ENCODE measurements around the gene SFXN2. TPM values are rescaled to one million over a fixed set of nuclear protein-coding genes. Genes with fewer than 3 reads are reported as not detected.

The SFXN2 gene, protein sequence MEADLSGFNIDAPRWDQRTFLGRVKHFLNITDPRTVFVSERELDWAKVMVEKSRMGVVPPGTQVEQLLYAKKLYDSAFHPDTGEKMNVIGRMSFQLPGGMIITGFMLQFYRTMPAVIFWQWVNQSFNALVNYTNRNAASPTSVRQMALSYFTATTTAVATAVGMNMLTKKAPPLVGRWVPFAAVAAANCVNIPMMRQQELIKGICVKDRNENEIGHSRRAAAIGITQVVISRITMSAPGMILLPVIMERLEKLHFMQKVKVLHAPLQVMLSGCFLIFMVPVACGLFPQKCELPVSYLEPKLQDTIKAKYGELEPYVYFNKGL
- 2.5 and 3.9 TPM in 2 replicates for total RNA-seq

DNA sequence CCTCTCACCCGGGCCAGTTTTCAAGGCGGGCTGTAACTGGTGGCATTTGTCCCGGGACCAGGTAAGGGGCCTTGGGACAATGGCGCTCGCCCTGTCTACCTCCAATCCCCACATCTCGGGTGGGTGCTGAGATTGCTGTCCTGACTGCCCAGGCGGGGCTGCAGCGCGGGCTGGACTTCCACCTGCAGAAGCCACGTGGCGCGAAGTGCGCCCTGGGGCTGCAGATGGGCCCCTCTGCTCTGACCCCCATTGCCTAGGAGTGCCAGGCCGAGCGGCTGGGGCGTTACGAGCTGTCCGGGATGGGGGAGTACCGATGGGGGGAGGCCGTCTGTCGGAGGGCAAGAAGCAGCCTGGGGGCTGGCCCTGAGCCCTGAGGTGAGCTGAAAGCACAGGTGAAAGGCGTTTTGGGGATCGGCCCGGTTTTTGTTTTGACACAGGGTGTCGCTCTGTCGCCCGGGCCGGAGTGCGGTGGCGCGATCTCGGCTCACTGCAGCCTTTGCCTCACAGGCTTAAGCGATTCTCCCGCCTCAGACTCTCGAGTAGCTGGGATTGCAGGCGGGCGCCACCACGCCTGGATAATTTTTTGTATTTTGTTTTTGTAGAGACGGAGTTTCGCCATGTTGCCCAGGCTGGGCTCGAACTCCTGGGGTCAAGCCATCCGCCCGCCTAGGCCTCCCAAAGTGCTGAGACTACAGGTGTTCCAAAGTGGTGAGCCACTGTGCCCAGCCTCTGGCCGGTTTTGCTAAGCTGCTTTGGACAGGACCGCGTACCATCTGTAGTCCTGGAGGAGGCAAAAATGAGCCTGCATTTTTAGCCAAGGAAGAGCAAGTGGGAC, at the start of gene SFXN2:
Gene SFXN2, plus strand, starts transcription at position 16 of the 835 bp plus-strand sequence. CDS start 12,001 bp downstream, outside the sequence.

DNA sequence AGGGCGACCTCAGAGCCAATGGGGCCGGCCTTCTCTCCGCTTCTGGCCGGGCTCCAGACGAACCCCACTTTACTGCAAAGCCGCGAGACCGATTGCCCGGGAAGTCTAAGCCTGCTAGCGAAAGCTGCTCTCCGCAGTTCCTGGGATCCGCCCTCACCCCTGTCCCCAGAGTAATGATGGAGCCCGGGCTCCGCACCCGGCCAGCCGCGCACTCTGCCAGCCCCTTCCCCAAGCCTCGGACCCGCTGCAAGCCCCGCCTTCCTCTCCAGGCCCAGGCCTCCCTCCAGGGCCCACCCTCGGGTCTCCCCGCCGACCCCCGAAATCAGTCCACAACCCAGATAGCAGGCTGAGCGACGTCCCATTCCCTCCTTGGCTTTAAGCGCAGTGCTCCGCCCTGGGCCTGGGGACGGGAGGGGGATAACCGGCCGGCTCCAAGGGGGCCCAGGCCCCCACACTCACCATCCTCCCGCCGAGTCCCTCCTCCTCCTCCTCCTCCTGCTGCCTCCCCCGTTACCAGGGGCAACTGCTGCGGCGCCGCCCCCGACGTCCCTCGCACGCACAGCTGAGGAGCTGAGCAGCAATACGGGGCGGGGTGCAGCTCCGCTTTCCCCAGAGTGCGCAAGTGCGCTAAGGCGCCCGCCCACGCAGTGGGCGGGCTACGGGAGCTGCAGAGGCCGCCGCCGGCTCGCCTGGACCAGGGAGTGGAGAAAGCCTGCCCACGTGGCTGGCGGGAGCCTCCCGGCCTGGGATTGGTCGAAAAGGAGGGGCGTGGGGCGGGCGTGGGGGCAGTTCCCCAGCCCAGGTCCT, 419 bp upstream of the SFXN2 start, which contains the start of gene ARL3:
Gene ARL3, minus strand, starts transcription at position 584 of the 807 bp plus-strand sequence. Its CDS starts 122 bp downstream, at position 462.

DNA sequence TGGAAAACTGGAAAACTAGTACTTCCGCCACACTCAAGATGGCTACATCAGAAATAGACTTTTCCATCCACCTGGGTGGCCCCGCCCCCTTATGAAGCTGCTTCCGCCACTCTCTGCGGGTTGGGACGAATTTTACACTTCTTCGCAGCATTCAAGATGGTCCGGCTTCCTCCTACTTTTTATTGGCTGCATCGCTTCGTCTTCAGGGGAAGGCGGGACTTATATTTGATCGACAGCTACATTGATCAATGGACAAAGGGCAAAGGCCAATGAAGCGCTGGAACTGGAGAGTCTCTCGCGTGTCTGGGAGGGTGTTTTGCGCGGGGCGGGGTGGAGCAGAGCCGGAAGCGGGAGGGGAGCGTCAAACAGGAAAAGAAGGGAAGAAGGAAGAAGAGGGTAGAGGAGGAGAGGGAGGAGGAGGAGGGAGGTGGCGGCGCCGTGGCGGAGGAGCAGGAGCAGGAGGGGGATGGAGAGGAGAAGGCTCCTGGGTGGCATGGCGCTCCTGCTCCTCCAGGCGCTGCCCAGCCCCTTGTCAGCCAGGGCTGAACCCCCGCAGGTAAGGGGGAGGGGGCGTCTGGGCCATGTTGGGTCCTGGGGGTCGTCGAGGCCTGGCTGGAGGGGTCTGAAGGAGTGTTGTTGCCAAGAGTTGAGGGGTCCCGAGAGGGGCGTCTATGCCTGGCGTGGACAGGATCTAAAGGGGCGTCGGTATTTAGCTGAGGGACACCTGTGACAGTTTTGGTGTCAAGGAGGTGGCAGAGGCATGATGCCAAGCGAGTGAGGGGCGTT, 29.3 kb downstream of the SFXN2 start, which contains the start of gene WBP1L:
Gene WBP1L, plus strand, starts transcription at position 361 of the 786 bp plus-strand sequence. Its CDS starts 106 bp downstream, at position 467.

Other genes starting within 250 kb of the SFXN2 start
- 158 and 161 TPM in 2 replicates for gene ACTR1A, start 211.9 kb upstream of the SFXN2 start, total RNA-seq
- gene SUFU, start 210.7 kb upstream of the SFXN2 start, total RNA-seq: 5.4 and 5.5 TPM in 2 replicates
- 90.3 and 92.6 TPM in 2 replicates for gene TRIM8, start 70.2 kb upstream of the SFXN2 start, total RNA-seq
- gene ARL3, start 239 bp upstream of the SFXN2 start, total RNA-seq: 10.4 and 12.1 TPM in 2 replicates
- 41.3 and 41.9 TPM in 2 replicates for gene WBP1L, start 29.3 kb downstream of the SFXN2 start, total RNA-seq
- gene CYP17A1, start 122.8 kb downstream of the SFXN2 start, total RNA-seq: 0.17 TPM in 1 of 2 replicates, not detected in the other
- 8.0 and 11.9 TPM in 2 replicates for gene BORCS7, start 139.6 kb downstream of the SFXN2 start, total RNA-seq
- 4.8 and 6.7 TPM in 2 replicates for gene AS3MT, start 154.8 kb downstream of the SFXN2 start, total RNA-seq
- gene CNNM2, start 203.7 kb downstream of the SFXN2 start, total RNA-seq: 1.7 and 1.9 TPM in 2 replicates